Lower leg skin (tissue), 3 donors: ENCODE results near the gene LAMC3.

Source experiments
- CTCF ChIP-seq, 3 donors: fragments of 450-650 bp; IDR thresholded peaks; one replicate each; pipeline ENCODE4 v1.5.1; 2016; ENCODE audit warnings: antibody characterized with exemption in 3 of 3, mild to moderate bottlenecking in 3 of 3, moderate library complexity in 2 of 3
- POLR2A ChIP-seq, 2 donors: fragments of 450-650 bp; IDR thresholded peaks; one replicate each; pipeline ENCODE4 v1.6.1; 2016 to 2017; ENCODE audit warnings: antibody characterized with exemption in 2 of 2, mild to moderate bottlenecking in 1 of 2, moderate library complexity in 1 of 2

GRCh38 chr9:131020862-131021261 is 11.9 kb downstream of the LAMC3 start:
- TF ChIP-seq CTCF (IDR thresholded peaks at IDR 0.05) (no peak), POLR2A (IDR thresholded peaks at IDR 0.05) (no peak)
